Measurements from ENCODE around the gene MTERF1.
"Not testable (repeated sequence)": the region's sequence is repeated elsewhere in the genome, so short reads cannot be mapped to it uniquely, and the experiment has no call there.

The MTERF1 gene

DNA sequence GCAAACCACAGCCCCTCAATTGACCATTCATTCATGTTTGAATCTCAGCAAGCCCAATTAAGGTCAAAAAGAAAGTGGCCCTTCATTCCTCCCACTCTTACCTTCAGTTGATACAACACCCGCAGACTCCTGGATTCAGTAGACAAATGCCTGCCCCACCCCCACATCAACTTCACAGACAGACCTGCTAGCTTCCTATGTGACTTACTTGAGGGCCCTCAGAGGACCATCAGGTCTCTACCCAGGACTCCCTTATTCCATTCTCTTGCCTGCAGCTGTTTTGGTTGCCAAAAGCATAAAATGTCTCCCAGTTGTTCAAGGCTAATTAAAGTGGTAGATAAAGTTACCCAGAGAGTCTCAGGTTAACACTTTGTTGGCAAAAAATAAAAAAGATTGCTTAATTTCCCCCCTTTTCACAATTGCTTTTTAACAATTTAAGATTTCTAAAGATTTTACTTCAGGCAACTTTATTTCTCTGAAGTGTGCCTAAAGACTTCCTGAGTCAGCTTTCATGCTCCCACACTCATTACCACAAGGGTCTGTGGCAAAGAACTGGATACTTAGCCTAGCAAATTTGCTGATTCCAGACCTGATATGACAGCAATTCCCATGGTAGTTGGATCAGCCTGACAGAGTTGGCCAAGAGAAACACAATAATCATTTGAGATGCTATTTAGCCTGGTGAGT is 3.3 kb upstream of the MTERF1 start:
- peak; percentile 32 for DNase-seq

- DNase-seq, result no peak
Measured at GRCh38 chr7:91880016-91880412, 488 bp downstream of the MTERF1 start.

DNA sequence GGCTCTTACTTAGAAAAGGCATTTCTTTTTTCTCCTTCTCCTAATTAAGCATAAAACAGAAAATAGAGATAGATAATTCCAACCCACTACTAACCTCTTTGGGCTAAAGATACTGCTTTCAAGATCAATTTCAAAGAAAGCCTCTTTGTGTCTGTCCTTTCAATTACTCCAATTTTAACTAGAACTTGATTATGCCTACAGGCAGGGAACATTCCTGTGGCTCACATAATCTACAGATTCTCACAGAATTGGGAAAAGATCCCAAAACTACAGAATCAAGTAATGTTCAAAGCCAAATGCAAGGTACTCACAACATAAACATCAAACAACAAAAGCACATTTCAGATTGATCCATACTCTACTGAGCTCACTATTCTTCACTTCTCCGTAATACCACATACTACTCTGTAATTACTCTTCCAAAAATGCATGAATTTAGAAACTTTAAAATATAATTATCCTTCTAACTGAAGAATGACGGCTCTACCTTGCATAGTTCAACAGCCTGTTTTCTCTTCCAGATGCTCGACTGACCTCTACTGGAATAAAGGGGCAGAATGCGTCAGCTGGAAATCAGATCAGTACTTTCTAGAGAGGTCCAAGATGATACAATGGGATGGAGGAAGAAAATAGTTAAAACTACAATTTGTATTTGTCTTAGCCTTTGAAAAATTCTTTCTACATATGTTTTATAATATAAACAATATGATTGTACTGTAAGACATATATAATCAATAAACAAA is 3.9 kb downstream of the MTERF1 start:
- DNase-seq, result peak; percentile 9

- no peak for DNase-seq
Measured at GRCh38 chr7:91875851-91876250, 4.7 kb downstream of the MTERF1 start.

DNA sequence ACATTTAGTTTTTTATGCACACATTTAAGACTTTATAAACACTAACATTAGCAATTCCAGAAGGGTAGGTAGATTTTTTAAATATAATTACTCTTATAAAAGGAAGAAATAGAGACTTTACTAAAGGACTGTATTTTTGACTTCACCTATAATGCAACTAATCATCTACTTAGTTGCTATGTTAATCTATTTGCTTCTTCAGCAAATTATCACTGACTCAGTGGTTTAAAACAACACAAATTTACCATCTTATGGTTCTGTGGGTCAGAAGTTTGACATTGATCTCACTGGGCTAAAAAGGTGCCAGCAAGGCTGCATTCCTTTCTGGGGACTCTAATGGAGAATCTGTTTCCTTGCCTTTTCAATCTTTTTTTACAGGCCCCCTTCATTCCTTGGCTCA is 7.6 kb downstream of the MTERF1 start:
- no peak for DNase-seq

DNA sequence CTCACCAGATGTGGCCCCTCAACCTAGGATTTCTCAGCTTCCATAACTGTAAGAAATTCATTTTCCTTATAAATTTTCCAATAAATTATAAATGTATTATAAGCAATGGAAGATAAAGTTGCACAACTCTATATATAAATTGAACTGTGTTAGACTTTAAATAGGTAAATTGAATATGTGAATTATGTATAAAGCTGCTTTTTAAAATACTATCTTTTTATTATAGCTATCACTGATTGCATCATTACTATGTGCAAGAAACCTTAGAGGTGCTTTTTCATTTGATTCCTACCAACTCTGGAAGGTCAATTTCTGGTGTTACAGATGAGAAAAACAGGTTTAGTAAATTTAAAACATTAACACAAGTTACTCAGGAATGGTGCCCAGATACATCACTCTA is 8.4 kb downstream of the MTERF1 start:
- no peak for DNase-seq

DNA sequence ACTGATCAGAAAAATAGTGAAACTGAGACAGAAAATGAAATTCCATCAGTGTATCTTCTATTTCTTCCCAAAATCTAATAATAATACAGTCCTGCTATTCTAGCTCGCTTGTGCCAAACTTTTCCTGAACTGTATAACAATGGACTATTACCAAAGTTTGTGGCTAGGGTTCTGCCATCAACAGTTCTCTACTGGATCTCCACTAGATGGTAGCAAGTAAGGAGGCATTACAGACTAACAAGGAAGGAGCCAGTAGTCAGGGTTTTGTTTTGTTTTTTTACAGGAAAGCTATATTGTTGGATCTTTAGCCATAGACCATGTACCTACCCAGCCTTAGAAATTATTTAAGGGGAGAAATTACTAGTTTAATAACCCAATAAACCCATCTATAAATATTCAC is 10.8 kb downstream of the MTERF1 start:
- DNase-seq, result no peak

GRCh38 chr7:91866599-91867148 is 13.8 kb downstream of the MTERF1 start:
- DNase-seq, result no peak

GRCh38 chr7:91865511-91865910 is 15.0 kb downstream of the MTERF1 start:
- no peak for DNase-seq

GRCh38 chr7:91864604-91865003 is 15.9 kb downstream of the MTERF1 start:
- DNase-seq, result not testable (repeated sequence)

DNA sequence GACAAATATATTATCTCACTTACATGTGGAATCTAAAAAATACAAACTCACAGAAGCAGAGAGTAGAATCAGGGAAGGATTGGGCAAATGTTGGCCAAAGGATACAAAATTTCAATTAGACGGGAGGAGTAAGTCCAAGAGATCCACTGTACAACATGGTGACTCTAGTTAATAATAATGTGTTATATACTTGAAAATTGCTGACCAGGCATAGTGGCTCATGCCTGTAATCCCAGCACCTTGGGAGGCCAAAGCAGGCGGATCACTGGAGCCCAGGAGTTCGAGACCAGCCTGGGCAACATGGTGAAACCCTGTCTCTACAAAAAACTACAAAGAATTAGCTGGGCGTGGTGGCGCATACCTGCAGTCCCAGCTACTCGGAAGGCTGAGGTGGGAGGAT is 16.4 kb downstream of the MTERF1 start:
- no peak for DNase-seq

DNA sequence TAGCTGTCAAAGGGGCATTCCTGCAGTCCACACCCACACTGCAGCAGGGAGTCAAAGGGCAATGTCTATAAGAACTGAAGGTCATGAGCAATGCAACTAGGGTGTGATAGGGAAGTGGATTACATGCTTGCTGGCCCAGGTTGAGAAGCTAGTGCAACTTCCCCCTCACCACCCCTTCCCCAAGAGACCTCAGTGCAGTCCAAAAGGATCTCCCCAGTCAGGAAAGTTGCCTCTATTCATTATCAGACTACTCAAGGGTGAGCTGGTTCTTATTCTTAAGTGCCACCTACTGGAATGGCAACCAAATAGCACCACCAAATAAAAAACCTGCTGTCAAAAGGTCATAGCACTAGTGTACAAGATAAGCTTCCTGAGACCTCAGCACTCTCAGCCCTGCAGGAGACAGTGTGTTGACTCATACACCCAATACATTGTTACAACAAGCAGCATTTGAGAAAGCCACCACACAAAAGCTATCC is 28.2 kb downstream of the MTERF1 start:
- DNase-seq, result peak; percentile 10

DNA sequence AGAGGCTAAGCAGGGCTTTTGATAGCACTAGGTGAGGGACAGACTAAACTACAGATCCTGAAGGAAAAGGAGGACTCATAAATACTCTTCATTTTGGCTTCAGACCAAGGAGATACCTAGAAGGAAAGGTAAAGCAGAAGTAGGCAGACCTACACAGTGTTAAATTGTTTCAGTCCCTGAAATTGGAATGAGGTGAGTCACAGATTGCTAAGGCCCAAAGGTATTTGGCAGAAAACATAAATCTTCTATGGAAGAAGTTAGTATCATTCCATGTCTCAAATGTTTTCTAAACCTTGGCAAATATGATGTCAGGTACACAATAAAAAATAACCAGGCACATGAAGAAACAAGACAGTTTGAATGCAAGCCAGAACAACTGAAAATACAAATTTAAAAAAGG is 30.0 kb downstream of the MTERF1 start:
- DNase-seq, result no peak

GRCh38 chr7:91847876-91848588 is 32.5 kb downstream of the MTERF1 start:
- DNase-seq, result no peak

GRCh38 chr7:91847231-91847630 is 33.3 kb downstream of the MTERF1 start:
- DNase-seq, result no peak

DNA sequence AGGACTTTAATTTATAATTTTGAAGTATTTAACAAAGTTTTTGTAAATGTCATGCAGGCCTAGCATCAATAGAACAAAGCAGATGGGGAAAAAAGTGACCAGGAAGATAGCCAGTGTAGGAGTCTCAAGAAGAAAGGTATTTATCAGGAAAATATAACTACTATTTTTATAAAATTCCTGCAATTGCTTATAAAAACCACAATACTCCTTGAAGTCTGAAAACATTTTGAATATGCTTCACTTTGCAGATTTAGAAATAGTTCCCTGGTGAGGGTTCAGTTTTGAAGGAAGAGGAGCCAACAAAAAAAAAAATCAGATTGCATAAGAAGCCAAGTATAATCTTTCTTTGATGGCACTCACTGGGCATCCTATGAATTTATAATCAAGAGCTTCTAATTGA is 34.1 kb downstream of the MTERF1 start:
- no peak for DNase-seq

DNA sequence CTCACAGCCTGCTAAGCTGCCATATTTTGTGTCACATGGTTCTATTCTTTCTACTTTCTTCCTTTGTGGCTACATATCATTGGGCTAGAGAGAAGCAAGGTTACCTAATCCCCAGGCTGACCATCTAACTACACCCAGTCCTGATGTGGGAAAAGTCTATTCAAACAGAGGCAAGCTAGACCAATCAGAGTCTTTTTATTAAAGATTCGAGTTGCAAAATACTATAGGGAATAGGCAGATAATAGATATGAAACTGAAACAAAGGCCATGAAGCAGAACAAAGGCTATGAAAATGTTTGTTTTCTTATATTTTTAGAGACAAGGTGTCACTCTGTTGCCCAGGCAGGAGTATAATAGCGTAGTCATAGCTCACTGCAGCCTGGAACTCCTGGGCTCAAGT is 36.7 kb downstream of the MTERF1 start:
- no peak for DNase-seq

- no peak for DNase-seq
Measured at GRCh38 chr7:91838439-91838838, 42.1 kb downstream of the MTERF1 start.

GRCh38 chr7:91837397-91838070 is 43.0 kb downstream of the MTERF1 start:
- no peak for DNase-seq

GRCh38 chr7:91835826-91836368 is 44.6 kb downstream of the MTERF1 start:
- no peak for DNase-seq

GRCh38 chr7:91835091-91835825 is 45.2 kb downstream of the MTERF1 start:
- DNase-seq, result no peak

- no peak for DNase-seq
Measured at GRCh38 chr7:91832493-91833045, 47.9 kb downstream of the MTERF1 start.

All from NCI-H2171 treated with DMSO at 0.1 percent for 48 hours (cell line).